ENCODE results near the gene TRAPPC13. TPM values are rescaled to one million over a fixed set of nuclear protein-coding genes. Genes with fewer than 3 reads are reported as not detected.
"Not testable (repeated sequence)": the region's sequence is repeated elsewhere in the genome, so short reads cannot be mapped to it uniquely, and the experiment has no call there.

Gene TRAPPC13, protein sequence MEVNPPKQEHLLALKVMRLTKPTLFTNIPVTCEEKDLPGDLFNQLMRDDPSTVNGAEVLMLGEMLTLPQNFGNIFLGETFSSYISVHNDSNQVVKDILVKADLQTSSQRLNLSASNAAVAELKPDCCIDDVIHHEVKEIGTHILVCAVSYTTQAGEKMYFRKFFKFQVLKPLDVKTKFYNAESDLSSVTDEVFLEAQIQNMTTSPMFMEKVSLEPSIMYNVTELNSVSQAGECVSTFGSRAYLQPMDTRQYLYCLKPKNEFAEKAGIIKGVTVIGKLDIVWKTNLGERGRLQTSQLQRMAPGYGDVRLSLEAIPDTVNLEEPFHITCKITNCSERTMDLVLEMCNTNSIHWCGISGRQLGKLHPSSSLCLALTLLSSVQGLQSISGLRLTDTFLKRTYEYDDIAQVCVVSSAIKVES
- 5.1 TPM for total RNA-seq

DNA sequence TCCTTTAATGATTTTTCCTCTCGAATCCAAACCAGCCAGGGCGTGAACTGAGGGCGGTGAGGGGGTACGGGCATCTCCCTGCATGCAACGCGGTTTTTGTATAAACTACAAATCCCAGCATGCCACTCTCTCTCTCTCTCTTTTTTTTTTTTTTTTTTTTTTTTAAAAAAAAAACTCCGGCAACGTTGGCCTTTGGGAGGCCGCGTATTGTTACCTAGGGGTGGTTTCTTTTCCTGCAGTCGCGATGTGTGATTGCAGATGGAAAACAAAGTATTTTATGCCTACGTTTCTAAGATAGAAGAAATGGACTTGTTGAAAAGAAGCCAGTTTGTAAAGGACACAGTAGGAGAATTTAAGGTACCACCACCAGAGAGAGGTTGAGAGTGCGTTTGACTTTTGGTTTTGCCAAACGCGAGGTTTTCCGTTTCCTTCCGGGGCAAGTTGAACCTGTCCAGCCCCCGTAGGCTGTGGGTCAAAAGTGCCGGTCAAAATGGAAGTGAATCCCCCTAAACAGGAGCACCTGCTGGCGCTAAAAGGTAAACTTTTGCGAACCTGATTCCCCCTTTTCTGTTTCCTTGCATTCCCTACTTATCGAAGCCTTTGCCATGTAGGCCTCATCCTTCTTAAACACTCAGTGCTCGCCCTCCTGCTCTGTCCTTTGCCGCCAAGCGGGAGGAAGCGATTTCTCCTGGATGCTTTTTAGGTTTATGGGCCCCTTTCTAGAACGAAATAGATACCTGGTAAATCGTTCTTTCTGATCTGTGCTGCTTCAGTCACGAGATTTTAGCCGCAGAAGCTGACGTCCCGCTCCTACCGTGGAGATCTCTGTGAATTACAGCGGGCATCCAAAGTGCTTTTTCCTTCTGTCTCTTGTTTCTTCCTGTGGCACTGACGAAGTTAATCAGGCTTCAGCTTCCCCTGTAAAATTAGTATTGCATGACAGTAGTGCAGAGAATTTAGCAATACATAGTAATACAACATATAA lies at the start of gene TRAPPC13, which contains the start of gene SHLD3:
TRAPPC13 (plus strand) TSS at position 457 of the 985 bp plus-strand sequence; CDS start at position 491, 34 bp downstream.
SHLD3 (plus strand) TSS at position 457 of the 985 bp plus-strand sequence. CDS start 4,561 bp downstream, outside the sequence.
- peak; percentile 84 to 94 (median 93) for DNase-seq (ENCODE audit: low read depth in 2 of 3, low spot score in 2 of 3)

DNA sequence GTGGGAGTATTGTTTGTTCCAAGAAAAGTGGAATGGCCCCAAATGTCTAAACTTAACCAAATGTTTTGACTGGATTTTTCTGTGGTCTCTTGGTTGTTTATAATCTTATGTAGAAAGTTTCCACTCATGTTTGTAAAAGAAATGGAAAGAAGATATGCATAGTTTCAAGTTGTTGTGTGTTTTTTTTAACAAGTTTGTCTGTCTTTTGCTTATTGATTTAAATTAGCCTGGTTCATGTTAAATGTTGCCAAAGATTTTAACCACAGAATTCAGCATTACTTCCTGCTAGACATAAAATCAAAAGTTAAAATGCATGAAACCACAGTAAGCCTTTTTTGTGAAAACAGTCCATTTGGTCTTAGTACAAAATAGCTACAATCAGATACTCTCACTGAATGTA lies 47.7 kb upstream of the TRAPPC13 start:
- DNase-seq (ENCODE audit: low read depth in 2 of 3, low spot score in 2 of 3) = no peak

DNA sequence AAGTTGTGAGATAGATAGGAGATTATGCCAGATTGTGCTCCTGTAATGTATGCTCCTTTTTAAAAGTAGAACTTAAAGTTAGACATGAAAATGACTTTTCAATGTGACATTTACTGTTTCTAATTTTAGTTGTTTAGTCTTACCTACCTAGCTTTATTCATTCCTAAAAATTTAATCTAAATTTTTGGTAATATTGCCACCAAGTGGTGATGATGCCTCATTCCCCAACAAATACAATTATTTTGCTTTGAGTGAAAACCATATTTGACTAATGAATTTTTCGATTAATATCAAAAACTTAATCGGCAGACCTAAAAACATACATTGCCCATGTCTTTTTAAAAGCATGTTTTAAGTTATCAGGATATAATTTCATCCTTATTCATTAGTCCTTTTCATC lies 36.1 kb upstream of the TRAPPC13 start:
- peak in 1 of 3 donors; percentile 6 for DNase-seq (ENCODE audit: low read depth in 2 of 3, low spot score in 2 of 3)

DNA sequence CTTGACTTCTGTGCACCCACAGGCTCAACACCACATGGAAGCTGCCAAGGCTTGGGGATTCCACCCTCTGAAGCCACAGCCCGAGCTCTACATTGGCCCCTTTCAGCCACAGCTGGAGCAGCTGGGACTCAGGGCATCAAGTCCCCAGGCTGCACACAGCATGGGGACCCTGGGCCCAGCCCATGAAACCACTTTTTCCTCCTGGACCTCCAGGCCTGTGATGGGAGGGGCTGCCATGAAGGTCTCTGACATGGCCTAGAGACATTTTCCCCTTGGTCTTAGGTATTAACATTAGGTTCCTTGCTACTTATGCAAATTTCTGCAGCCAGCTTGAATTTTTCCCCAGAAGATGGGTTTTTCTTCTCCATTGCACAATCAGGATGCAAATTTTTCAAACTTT lies 23.1 kb upstream of the TRAPPC13 start:
- not testable (repeated sequence) for DNase-seq (ENCODE audit: low read depth in 2 of 3, low spot score in 2 of 3)

DNA sequence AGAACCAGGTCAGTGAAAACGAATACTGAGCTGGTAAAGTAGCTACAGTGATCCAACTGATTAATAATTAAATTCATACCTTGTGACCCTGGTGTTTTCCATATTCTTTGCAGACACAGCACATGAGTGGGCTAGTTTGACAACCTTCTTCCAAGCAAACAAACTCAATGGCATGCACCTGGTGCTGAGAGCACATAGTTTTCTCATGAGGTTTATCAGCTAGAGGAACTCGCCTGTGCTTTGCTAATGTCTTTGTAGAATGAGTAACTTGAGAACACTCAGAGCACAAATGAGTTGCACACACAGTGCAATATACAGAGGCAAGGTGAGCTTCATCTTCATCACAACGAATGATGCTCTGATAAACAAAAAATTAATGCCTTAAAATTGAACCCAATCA lies 13.3 kb upstream of the TRAPPC13 start:
- no peak for DNase-seq (ENCODE audit: low read depth in 2 of 3, low spot score in 2 of 3)

DNA sequence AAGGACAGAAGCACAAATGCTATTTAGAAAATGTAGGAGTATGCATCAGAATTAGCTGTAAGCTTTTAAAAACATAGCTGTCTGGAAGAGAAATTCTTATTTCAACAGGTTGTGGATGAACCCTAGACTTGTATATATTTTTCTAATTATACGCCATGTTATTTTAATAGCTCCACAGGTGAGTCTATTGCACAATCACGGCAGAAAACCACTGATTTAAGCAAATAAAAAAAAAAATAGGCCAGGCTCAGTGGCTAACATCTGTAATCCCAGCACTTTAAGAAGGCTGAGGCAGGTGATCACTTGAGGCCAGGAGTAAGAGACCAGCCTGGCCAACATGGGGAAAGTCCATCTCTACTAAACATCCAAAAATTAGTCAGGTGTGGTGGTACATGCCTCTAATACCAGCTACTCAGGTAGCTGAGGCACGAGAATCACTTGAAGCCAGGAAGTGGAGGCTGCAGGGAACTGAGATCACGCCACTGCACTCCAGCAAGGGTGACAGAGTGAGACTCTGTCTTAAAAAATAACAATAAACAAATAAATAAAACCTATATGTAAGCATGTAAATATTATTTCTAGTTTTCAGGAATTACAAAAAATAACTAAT lies 12.4 kb upstream of the TRAPPC13 start:
- no peak for DNase-seq (ENCODE audit: low read depth in 2 of 3, low spot score in 2 of 3)

DNA sequence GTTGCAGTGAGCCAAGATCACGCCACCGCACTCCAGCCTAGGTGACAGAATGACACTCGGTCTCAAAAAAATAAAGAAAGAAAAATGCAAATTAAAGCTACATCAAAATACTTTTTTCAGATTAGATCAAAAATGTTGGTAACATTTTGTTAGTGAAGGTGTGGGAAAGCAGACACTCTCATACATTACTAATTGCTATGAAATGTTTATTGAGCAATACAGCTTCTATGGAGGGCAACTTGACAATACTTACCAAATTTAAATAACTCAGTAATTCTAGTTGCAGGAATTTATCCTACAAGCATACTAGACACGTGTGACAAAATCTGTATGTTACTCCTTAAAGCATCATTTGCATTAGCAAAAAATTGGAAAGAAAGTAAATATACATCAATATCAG lies 4.8 kb upstream of the TRAPPC13 start:
- no peak for DNase-seq (ENCODE audit: low read depth in 2 of 3, low spot score in 2 of 3)

DNA sequence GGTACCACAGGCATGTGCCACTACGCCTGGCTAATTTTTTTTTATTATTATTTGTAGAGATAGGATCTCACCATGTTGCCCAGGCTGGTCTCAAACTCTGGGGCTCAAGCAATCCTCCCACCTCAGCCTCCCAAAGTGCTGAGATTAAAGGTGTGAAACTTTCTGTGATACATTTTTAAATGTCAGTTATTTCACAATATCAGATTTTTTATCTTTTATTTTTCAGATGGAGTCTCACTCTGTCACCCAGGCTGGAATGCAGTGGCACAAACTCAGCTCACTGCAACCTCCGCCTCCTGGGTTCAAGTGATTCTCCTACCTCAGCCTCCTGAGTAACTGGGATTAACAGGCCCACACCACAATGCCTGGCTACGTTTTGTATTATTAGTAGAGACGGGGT lies 2.9 kb upstream of the TRAPPC13 start:
- DNase-seq (ENCODE audit: low read depth in 2 of 3, low spot score in 2 of 3) = not testable (repeated sequence)

DNA sequence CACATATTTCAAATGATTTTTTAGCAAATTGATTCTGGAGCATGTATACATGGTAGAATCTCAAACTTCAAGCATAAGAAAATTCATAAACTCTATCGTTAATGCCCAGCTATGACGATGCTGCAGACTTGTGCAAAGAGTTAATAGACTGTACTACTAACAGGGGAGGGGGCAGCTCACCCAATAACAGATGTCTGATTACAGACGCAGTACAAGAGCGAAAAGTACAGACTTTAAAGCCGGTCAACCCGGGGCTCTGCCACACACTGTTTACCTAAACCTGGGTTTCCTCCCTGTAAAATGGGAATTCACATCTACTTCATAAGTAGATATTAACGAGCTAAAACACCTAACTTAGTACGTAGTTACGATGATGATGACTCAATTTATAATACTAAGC lies 1.3 kb upstream of the TRAPPC13 start:
- DNase-seq (ENCODE audit: low read depth in 2 of 3, low spot score in 2 of 3) = peak in 2 of 3 donors; percentile 0 to 3

DNA sequence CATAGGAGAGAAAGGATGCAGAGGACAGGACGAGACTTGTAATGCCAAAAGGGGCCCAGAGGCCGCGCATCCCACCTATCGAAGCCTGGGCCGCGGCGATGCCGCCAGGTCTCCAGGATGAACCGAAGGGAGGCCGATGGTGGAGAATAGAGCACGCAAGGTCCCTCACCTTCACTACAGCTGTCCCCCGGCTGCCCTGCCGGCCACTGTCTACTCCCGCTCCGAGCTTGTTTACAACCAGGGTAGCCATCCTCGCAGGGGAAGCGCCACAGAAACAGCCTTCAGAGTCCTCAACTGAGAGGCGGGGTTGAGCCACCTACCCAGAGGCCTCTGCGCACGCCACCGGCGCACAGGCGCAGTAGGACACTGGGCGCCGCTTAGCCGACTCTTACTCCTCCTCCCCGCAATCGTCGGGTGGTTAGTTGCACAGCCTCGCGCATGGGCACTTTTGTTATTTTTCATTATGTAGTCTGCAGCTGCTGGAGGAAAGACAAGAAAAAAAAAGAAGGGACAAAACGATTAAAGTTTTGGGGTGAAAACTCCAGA lies 729 bp upstream of the TRAPPC13 start, which contains the start of gene TRIM23:
TRIM23 (minus strand) TSS at position 309 of the 546 bp plus-strand sequence; CDS start at position 250, 59 bp downstream.
- peak; percentile 84 to 96 (median 94) for DNase-seq (ENCODE audit: low read depth in 2 of 3, low spot score in 2 of 3)

DNA sequence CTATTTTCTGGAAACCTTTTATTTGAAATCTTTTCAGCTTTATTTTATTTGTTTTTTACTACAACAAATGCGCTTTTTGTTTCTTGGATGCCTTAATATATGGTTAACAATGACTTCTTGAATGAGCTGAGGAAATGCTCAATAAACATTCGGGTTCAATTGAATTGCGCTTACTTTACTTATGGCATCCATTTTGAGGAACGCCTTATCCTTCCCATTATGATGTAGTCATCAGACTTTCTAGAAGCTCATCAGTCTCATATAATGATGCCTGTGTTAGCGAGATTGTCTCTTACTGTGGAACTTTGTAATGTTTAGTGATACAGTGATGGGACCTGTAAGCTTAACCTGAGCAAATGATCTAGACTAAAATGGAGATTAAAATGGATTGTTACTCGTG lies 916 bp downstream of the TRAPPC13 start:
- peak in 1 of 3 donors; percentile 1 for DNase-seq (ENCODE audit: low read depth in 2 of 3, low spot score in 2 of 3)

DNA sequence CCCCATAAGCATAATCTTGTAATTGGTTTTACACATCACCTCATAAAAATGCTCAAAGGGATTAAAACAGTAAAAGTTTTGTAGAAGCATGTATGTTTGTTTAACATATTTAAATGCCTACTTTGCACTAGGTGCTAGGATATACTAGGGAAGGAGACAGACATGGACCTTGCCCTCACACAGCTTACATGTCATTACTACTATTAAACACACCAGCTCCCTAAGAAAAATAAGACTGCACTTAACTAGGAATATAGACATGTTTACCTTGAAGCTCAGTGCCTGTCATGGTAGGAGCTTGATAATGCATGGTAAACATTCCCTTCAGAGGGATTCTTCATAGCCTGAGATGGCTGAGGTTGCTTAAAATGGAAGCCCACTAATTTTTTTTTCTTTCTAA lies 6.2 kb downstream of the TRAPPC13 start:
- no peak for DNase-seq (ENCODE audit: low read depth in 2 of 3, low spot score in 2 of 3)

DNA sequence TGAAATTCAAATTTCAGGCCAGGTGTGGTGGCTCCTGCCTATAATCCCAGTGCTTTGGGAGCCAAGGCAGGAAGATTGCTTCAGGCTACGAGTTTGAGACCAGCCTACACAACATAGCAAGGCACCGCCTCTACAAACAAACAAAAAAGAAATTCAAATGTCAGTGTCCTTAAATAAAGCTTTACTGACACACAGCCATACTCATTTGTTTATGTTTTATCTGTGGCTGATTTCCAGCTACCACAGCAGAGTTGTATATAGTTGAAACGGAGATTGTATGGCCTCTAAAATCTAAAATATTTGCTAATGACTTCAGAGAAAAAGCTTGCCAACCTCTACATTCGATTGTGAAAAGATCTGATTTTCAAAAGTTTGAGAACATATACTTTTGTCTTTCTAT lies 15.4 kb downstream of the TRAPPC13 start:
- no peak for DNase-seq (ENCODE audit: low read depth in 2 of 3, low spot score in 2 of 3)

DNA sequence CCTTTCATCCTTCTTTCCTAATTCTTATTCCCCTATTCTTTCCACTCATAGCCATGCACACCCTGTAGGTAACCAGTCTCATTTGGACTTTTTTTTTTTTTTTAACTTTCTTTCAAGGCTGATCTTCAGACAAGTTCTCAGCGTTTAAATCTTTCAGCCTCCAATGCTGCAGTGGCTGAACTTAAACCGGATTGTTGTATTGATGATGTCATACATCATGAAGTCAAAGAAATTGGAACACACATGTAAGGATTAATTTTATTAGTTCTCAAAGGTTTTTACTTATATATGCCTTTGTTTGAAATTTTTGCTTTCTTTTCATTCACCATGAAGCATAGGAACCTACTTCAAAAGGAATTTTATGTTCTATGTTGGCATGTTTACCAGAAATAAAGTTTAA lies 22.1 kb downstream of the TRAPPC13 start:
- DNase-seq (ENCODE audit: low read depth in 2 of 3, low spot score in 2 of 3) = no peak

DNA sequence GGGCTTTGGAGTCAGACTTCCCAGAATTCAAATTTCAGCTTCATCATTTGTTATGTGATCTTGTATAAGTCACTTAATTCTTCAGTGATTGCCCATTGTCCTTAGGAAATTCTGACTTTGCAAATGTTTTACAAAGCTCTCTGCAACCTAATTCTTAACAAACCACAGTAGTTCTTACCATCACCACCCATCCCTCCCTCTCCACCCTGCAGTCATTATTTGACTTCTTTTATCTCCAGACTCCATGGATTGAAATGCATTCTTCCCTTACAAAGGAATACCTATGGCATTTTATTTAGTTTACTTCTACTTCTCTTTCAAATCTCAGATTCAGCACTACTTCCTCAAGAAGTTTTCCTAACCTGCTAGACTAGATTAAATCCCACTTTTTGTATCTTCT lies 23.1 kb downstream of the TRAPPC13 start:
- DNase-seq (ENCODE audit: low read depth in 2 of 3, low spot score in 2 of 3) = no peak

DNA sequence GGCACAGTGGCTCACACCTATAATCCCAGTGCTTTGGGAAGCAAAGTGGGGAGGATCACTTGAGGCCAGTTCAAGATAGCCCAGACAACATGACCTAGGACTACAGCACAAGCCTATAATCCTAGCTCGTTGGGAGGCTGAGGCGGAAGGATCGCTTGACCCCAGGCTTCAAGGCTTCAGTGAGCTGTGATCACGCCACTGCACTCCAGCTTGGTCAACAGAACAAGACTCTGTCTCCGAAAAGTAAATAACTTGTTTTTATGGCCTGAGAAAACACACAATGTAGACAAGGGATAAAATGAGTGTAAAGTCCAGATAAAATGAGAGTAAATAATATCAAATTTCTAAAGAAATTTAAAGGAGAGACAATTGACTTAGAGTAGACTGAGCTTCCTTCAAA lies 26.3 kb downstream of the TRAPPC13 start:
- no peak for DNase-seq (ENCODE audit: low read depth in 2 of 3, low spot score in 2 of 3)

DNA sequence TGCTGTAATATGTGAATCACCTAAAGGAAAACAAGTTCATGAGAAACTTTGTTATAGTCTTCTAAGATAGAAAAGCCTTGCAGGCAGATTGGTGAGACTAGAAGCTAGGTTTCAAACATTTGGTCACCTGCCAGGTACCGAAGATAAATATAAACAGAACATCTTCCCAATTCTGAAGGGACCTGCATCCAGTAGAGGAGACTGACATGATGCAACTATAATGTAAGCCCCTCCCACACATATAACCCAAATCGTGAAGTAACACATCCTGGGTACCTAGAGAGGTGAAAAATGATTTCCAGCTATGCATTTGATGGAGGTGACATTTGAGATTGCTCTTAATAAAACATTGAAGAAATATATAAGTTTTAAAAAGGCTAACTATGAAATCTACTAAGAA lies 29.9 kb downstream of the TRAPPC13 start:
- no peak for DNase-seq (ENCODE audit: low read depth in 2 of 3, low spot score in 2 of 3)

DNA sequence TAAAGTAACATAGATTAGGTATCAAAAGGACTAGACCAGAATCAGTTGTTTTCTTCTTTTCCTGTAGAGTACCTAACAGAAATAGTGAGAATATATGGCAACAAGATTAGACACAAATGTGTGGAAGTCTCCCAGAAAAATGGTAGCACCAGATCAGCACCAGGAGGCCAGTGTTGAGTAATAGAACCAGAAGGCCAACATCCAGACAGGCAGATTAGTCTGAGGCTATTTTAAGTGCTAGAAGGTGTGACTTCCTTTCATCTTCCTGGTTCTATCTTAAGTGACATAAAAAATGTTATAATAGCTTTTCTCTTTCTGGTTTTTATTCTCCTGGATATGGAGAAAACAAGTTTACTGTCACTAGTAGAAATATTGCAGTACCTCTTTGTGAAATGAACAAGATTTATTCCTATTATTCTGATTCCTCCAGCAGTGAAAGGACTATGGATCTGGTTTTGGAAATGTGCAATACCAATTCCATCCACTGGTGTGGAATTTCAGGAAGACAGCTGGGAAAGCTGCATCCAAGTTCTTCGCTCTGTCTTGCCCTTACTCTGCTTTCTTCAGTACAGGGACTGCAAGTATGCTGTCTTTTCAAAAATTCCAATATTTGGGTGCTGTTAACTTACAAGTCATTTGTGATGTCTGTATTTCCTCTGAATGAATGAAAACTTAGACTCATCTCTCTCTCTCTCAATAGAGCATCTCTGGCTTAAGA lies 39.1 kb downstream of the TRAPPC13 start:
- no peak for DNase-seq (ENCODE audit: low read depth in 2 of 3, low spot score in 2 of 3)

DNA sequence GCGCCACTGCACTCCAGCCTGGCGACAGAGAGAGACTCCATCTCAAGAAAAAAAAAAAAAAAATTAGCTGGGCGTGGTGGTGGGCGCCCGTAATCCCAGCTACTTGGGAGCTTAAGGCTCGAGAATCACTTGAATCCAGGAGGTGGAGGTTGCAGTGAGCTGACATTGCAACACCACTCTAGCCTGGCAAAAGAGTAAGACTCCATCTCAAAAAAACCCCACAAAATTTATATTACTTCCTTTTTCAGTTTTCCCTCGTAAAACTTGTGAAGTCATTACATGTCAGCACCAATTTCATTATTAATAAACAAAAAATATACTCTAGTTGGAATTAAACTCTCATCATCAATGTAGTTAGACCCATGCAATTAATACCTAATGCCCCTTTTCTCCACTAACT lies 43.9 kb downstream of the TRAPPC13 start:
- DNase-seq (ENCODE audit: low read depth in 2 of 3, low spot score in 2 of 3) = no peak

DNA sequence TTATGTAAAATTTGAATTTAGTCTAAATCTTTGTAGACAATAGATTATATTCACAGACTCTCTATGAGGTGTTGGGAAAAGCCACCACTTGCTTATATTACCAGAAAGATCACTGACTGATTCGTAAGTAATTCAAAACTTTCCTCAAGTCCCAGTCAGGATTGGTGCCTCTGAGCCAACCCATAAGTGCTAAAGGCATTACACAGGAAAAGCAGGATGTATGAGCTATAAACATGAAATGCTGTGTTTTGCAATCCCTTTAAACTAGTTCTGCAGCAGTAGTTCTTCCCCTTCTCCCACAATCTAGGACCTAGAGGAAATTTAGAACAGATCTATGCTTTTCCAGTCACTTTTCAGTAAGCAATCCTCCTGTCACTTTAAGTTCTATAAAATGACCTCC lies 48.0 kb downstream of the TRAPPC13 start:
- no peak for DNase-seq (ENCODE audit: low read depth in 2 of 3, low spot score in 2 of 3)

All from hematopoietic multipotent progenitor cell (in vitro differentiated cells).